ENCODE measurements around the gene MZT2B.
"Not testable (repeated sequence)": the region's sequence is repeated elsewhere in the genome, so short reads cannot be mapped to it uniquely, and the experiment has no call there.

Gene MZT2B

GRCh38 chr2:130143266-130144039 lies 38.6 kb upstream of the MZT2B start:
- DNase-seq (ENCODE audit: low spot score in 2 of 2): peak in 1 of 2 donors; percentile 7
- H3K9me3 Mint-ChIP-seq; H3K27ac Mint-ChIP-seq (ENCODE audit: low read depth); H3K27me3 Mint-ChIP-seq; H3K4me1 Mint-ChIP-seq; H3K36me3 Mint-ChIP-seq (ENCODE audit: insufficient read depth): not testable (repeated sequence)
- ATAC-seq (replicated peaks; ENCODE audit: extremely low read depth, poor library complexity, severe bottlenecking): peak; percentile 10
- H3K4me3 Mint-ChIP-seq: peak overlapping the region; percentile 70

GRCh38 chr2:130145006-130145414 lies 37.1 kb upstream of the MZT2B start, which contains the start of gene CCDC74B:
CCDC74B (minus strand) TSS chr2:130145112; CDS start chr2:130144996, 116 bp downstream.
- not testable (repeated sequence) for H3K27me3 Mint-ChIP-seq; H3K36me3 Mint-ChIP-seq (ENCODE audit: insufficient read depth); H3K9me3 Mint-ChIP-seq; H3K4me1 Mint-ChIP-seq
- DNase-seq (ENCODE audit: low spot score in 2 of 2) (peak in 1 of 2 donors; percentile 38), ATAC-seq (replicated peaks; ENCODE audit: extremely low read depth, poor library complexity, severe bottlenecking) (peak; percentile 74)
- Mint-ChIP-seq H3K4me3 (peak within 1 kb of the TSS; percentile 70), H3K27ac (ENCODE audit: low read depth) (peak within 1 kb of the TSS; percentile 51)

- H3K4me3 Mint-ChIP-seq; ATAC-seq (replicated peaks; ENCODE audit: extremely low read depth, poor library complexity, severe bottlenecking); H3K27ac Mint-ChIP-seq (ENCODE audit: low read depth); H3K9me3 Mint-ChIP-seq; H3K4me1 Mint-ChIP-seq; DNase-seq (ENCODE audit: low spot score in 2 of 2); H3K27me3 Mint-ChIP-seq: not testable (repeated sequence)
- H3K36me3 Mint-ChIP-seq (ENCODE audit: insufficient read depth): peaks cover 12% of the 10 kb centered on the region
Measured at GRCh38 chr2:130148515-130148914, 33.5 kb upstream of the MZT2B start.

GRCh38 chr2:130150181-130151144 lies 31.6 kb upstream of the MZT2B start:
- no peak for ATAC-seq (replicated peaks; ENCODE audit: extremely low read depth, poor library complexity, severe bottlenecking)

GRCh38 chr2:130151145-130151512 lies 30.9 kb upstream of the MZT2B start:
- not testable (repeated sequence) for H3K4me3 Mint-ChIP-seq; H3K27me3 Mint-ChIP-seq; DNase-seq (ENCODE audit: low spot score in 2 of 2); H3K9me3 Mint-ChIP-seq; H3K4me1 Mint-ChIP-seq; ATAC-seq (replicated peaks; ENCODE audit: extremely low read depth, poor library complexity, severe bottlenecking); H3K27ac Mint-ChIP-seq (ENCODE audit: low read depth)
- H3K36me3 Mint-ChIP-seq (ENCODE audit: insufficient read depth): peaks cover 13% of the 10 kb centered on the region

More at GRCh38 chr2:130150181-130151144, 31.6 kb upstream of the MZT2B start:
- Mint-ChIP-seq H3K36me3 (ENCODE audit: insufficient read depth) (peaks cover 11% of the 10 kb centered on the region), H3K9me3 (no peaks in the 10 kb centered on the region), H3K4me1 (no peaks in the 10 kb centered on the region), H3K4me3 (peak overlapping the region; percentile 3), H3K27ac (ENCODE audit: low read depth) (no peak overlapping the region), H3K27me3 (peaks cover 10% of the 10 kb centered on the region)
- DNase-seq (ENCODE audit: low spot score in 2 of 2): no peak

- DNase-seq (ENCODE audit: low spot score in 2 of 2); H3K4me1 Mint-ChIP-seq; H3K27me3 Mint-ChIP-seq; ATAC-seq (replicated peaks; ENCODE audit: extremely low read depth, poor library complexity, severe bottlenecking); H3K4me3 Mint-ChIP-seq; H3K9me3 Mint-ChIP-seq; H3K27ac Mint-ChIP-seq (ENCODE audit: low read depth): not testable (repeated sequence)
- H3K36me3 Mint-ChIP-seq (ENCODE audit: insufficient read depth): peaks cover 13% of the 10 kb centered on the region
Measured at GRCh38 chr2:130152136-130152815, 29.8 kb upstream of the MZT2B start.

GRCh38 chr2:130152816-130153595 lies 29.1 kb upstream of the MZT2B start:
- peaks cover 5% of the 10 kb centered on the region for H3K4me1 Mint-ChIP-seq
- no peaks in the 10 kb centered on the region for H3K9me3 Mint-ChIP-seq
- DNase-seq (ENCODE audit: low spot score in 2 of 2) (no peak), ATAC-seq (replicated peaks; ENCODE audit: extremely low read depth, poor library complexity, severe bottlenecking) (no peak)
- no peaks in the 10 kb centered on the region for H3K27me3 Mint-ChIP-seq
- no peak overlapping the region for H3K4me3 Mint-ChIP-seq
- no peak overlapping the region for H3K27ac Mint-ChIP-seq (ENCODE audit: low read depth)
- H3K36me3 Mint-ChIP-seq (ENCODE audit: insufficient read depth): peaks cover 13% of the 10 kb centered on the region

- H3K36me3 Mint-ChIP-seq (ENCODE audit: insufficient read depth): peaks cover 15% of the 10 kb centered on the region
- H3K27me3 Mint-ChIP-seq; H3K27ac Mint-ChIP-seq (ENCODE audit: low read depth); H3K9me3 Mint-ChIP-seq; H3K4me3 Mint-ChIP-seq; DNase-seq (ENCODE audit: low spot score in 2 of 2); ATAC-seq (replicated peaks; ENCODE audit: extremely low read depth, poor library complexity, severe bottlenecking); H3K4me1 Mint-ChIP-seq: not testable (repeated sequence)
Measured at GRCh38 chr2:130153721-130154422, 28.2 kb upstream of the MZT2B start.

GRCh38 chr2:130154423-130154770 lies 27.7 kb upstream of the MZT2B start:
- peaks cover 17% of the 10 kb centered on the region for H3K36me3 Mint-ChIP-seq (ENCODE audit: insufficient read depth)
- H3K4me3 Mint-ChIP-seq, H3K9me3 Mint-ChIP-seq: not testable (repeated sequence)

GRCh38 chr2:130154773-130155765 lies 27.0 kb upstream of the MZT2B start:
- DNase-seq (ENCODE audit: low spot score in 2 of 2) (no peak), ATAC-seq (replicated peaks; ENCODE audit: extremely low read depth, poor library complexity, severe bottlenecking) (no peak)
- no peaks in the 10 kb centered on the region for H3K9me3 Mint-ChIP-seq
- H3K27me3 Mint-ChIP-seq: no peaks in the 10 kb centered on the region
- H3K27ac Mint-ChIP-seq (ENCODE audit: low read depth): no peak overlapping the region
- no peak overlapping the region for H3K4me3 Mint-ChIP-seq
- H3K4me1 Mint-ChIP-seq: peaks cover 11% of the 10 kb centered on the region
- H3K36me3 Mint-ChIP-seq (ENCODE audit: insufficient read depth): peaks cover 20% of the 10 kb centered on the region

More at GRCh38 chr2:130154423-130154770, 27.7 kb upstream of the MZT2B start:
- H3K27me3 Mint-ChIP-seq; ATAC-seq (replicated peaks; ENCODE audit: extremely low read depth, poor library complexity, severe bottlenecking); H3K27ac Mint-ChIP-seq (ENCODE audit: low read depth); H3K4me1 Mint-ChIP-seq; DNase-seq (ENCODE audit: low spot score in 2 of 2): not testable (repeated sequence)
